Osteocyte (in vitro differentiated cells): ENCODE results near the gene CEACAM6. TPM values are rescaled to one million over a fixed set of nuclear protein-coding genes. Genes with fewer than 3 reads are reported as not detected.

ENCODE experiments used
- DNase-seq: peaks from one replicate; pipeline ENCODE4 v3.0.0; 2021; ENCODE audit warnings: mixed read lengths; ENCODE audit not compliant: unreplicated experiment; ENCODE audit errors: extremely low spot score
- H3K27ac Mint-ChIP-seq: one replicate; pipeline ENCODE4 v1.8.0; 2021; ENCODE audit warnings: mild to moderate bottlenecking, mixed read lengths; ENCODE audit not compliant: unreplicated experiment
- H3K27me3 Mint-ChIP-seq: one replicate; pipeline ENCODE4 v1.8.0; 2021; ENCODE audit warnings: mixed read lengths; ENCODE audit not compliant: unreplicated experiment
- H3K36me3 Mint-ChIP-seq: one replicate; pipeline ENCODE4 v1.8.0; 2021; ENCODE audit warnings: mixed read lengths; ENCODE audit not compliant: unreplicated experiment
- H3K4me1 Mint-ChIP-seq: one replicate; pipeline ENCODE4 v1.8.0; 2021; ENCODE audit warnings: mixed read lengths; ENCODE audit not compliant: unreplicated experiment
- H3K4me3 Mint-ChIP-seq: one replicate; pipeline ENCODE4 v1.8.0; 2021; ENCODE audit warnings: mild to moderate bottlenecking, moderate library complexity, mixed read lengths; ENCODE audit not compliant: unreplicated experiment
- H3K9me3 Mint-ChIP-seq: one replicate; pipeline ENCODE4 v1.8.0; 2021; ENCODE audit warnings: mixed read lengths; ENCODE audit not compliant: unreplicated experiment
- total RNA-seq: library from RNA; stranded (reverse); gene quantifications from 2 replicates; pipeline ENCODE4 v1.2.1, GENCODE V29; 2021
- TF ChIP-seq, protein P1 (sequence below): fragments of 200-600 bp; sonication (generic); IDR thresholded peaks from 2 replicates; pipeline ENCODE4 v1.5.0; 2021; ENCODE audit warnings: antibody characterized with exemption, mild to moderate bottlenecking, moderate library complexity

Gene CEACAM6
- total RNA-seq, 1 donor from 2014 or later, result not detected

DNA sequence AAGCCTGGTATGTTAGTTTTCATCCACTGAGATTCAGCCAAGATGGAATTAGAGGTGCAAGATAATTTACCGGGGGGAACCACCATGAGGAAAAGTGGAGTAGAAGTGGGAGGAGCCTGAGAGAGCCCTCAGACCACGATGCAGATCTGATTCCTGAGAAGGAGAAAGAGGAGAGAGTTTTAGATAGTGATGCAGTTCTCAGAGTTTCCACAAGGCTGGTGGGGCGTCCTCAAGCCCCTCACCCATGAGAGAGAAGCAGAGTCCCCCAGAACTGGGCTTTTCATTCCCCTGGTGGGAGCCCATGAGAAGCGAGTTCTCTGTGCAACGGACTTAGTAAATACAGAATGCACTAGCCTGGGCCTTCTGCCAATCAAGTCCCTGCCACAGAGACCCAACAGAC, 28.8 kb upstream of the CEACAM6 start:
- Mint-ChIP-seq H3K27me3 (peaks cover 7% of the 10 kb centered on the region), H3K4me1 (no peaks in the 10 kb centered on the region), H3K27ac (no peak overlapping the region), H3K36me3 (no peaks in the 10 kb centered on the region), H3K4me3 (no peak overlapping the region), H3K9me3 (no peaks in the 10 kb centered on the region)
- DNase-seq, result no peak
- TF ChIP-seq, protein P1, sequence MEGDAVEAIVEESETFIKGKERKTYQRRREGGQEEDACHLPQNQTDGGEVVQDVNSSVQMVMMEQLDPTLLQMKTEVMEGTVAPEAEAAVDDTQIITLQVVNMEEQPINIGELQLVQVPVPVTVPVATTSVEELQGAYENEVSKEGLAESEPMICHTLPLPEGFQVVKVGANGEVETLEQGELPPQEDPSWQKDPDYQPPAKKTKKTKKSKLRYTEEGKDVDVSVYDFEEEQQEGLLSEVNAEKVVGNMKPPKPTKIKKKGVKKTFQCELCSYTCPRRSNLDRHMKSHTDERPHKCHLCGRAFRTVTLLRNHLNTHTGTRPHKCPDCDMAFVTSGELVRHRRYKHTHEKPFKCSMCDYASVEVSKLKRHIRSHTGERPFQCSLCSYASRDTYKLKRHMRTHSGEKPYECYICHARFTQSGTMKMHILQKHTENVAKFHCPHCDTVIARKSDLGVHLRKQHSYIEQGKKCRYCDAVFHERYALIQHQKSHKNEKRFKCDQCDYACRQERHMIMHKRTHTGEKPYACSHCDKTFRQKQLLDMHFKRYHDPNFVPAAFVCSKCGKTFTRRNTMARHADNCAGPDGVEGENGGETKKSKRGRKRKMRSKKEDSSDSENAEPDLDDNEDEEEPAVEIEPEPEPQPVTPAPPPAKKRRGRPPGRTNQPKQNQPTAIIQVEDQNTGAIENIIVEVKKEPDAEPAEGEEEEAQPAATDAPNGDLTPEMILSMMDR, result no peak

DNA sequence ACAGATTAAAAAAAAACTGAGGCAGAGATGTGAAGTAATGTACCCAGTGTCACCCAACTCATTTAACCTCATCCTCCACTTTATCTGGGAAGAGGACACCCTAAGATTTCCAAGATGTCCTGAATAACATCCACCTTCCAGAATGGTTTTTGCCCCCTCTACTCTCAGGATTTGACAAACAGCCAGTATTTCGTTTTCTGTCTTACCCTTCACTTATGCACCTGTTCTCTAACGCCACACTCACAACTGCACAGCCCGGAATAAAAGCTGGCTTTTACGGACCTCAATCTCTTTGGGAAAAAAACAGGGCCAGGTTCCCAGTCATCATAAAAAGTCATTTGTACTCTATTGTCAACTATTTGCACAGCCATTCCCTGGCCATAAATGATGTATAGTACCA, 21.2 kb upstream of the CEACAM6 start:
- DNase-seq, result no peak
- H3K27me3 Mint-ChIP-seq, result peaks cover 14% of the 10 kb centered on the region
- no peaks in the 10 kb centered on the region for H3K36me3 Mint-ChIP-seq
- no peak overlapping the region for H3K27ac Mint-ChIP-seq
- H3K4me1 Mint-ChIP-seq, result no peaks in the 10 kb centered on the region
- no peak overlapping the region for H3K4me3 Mint-ChIP-seq
- H3K9me3 Mint-ChIP-seq, result no peaks in the 10 kb centered on the region
- TF ChIP-seq, protein P1, result no peak

DNA sequence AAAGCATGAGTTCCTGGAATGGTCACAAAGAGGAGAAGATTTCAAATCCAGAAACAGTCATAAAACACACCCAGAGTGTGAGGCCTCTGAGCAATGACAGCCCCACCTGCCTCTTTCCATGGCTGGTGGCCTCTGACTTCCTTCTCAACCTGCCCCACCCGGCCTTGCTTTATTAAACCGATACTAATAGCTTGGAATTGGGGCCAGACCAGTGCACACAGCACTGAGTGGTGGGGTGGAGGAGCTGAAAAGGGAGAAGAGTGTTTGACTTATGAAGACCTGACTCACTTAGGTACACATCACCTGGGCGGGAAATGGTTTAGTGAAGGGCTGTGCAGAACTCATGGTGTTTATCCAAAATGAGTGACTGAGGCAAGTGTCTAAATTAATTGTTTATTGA, 20.7 kb upstream of the CEACAM6 start:
- H3K9me3 Mint-ChIP-seq, result no peaks in the 10 kb centered on the region
- TF ChIP-seq, protein P1, result no peak
- no peaks in the 10 kb centered on the region for H3K36me3 Mint-ChIP-seq
- DNase-seq, result no peak
- H3K27me3 Mint-ChIP-seq, result peaks cover 14% of the 10 kb centered on the region
- H3K4me1 Mint-ChIP-seq, result no peaks in the 10 kb centered on the region
- H3K4me3 Mint-ChIP-seq, result no peak overlapping the region
- H3K27ac Mint-ChIP-seq, result no peak overlapping the region

DNA sequence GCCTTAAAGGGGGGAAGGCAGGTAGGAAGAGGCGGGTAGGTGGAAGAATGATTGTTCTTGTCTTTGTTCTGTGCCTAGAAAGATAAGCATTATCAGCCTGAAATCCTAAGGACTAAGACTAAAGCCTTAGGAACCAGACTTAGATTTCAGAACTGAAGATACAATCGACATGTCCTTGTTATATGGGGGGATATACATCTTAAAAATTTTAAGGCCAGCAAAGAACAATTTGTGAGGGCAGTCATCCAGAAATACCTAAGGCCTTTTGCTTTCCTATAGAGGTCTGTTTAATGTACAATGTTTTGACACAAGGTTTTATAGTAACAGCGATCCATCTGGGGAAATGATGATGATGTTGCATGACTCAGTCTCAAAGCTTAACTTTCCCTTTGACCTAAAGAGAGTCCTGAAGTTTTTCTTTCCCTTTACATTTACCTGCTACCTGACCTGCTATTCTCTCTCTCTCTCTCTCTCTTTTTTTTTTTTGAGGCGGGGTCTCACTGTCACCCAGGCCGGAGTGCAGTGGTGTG, 20.2 kb upstream of the CEACAM6 start:
- peaks cover 14% of the 10 kb centered on the region for H3K27me3 Mint-ChIP-seq
- H3K4me3 Mint-ChIP-seq, result no peak overlapping the region
- H3K4me1 Mint-ChIP-seq, result no peaks in the 10 kb centered on the region
- DNase-seq, result no peak
- no peaks in the 10 kb centered on the region for H3K9me3 Mint-ChIP-seq
- no peak overlapping the region for H3K27ac Mint-ChIP-seq
- H3K36me3 Mint-ChIP-seq, result no peaks in the 10 kb centered on the region
- TF ChIP-seq, protein P1, result no peak

DNA sequence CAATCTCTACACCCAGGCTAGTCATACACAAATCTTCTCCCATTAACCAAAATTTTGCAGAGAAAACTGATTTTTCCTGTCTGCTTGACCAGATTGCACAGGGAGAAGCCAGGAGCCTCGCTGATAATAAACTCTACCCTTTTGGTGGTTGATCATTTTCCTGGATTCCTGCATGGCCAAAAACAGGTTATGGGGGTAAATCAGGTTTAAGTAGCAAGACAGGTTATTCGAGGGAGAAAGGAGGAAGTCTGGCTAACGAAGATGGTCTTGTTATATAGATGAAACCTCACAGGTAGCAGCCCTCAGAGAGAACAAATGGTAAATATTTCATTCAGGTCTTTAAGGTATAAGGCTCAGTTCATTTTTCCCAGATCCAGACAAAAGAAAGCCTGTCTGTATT, 16.0 kb upstream of the CEACAM6 start:
- Mint-ChIP-seq H3K9me3 (no peaks in the 10 kb centered on the region), H3K36me3 (no peaks in the 10 kb centered on the region), H3K27me3 (peaks cover 14% of the 10 kb centered on the region), H3K4me3 (no peak overlapping the region), H3K27ac (no peak overlapping the region), H3K4me1 (no peaks in the 10 kb centered on the region)
- DNase-seq, result no peak
- TF ChIP-seq, protein P1, result no peak
